ENCODE data around the gene ACOX2.

DNA sequence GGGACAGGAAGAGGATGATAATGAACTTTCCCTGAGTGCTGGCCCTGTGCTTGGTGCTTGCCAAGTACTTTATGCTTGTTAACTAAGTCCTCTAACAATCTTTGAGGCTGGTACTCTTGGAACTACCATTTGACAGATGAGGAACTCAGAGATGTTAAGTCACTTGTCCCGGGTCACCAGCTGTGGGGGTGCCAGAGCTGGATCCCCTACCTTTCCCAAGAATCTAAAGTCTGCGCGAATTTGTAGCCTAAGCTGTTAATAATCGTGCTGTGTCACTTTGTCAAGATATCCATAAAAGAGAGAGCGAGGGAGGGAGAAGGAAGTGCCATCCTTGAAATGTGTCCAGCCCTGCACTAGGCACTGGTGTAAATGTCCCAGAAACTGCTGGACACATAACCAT lies 19.0 kb upstream of the ACOX2 start:
- TF ChIP-seq, protein P1, sequence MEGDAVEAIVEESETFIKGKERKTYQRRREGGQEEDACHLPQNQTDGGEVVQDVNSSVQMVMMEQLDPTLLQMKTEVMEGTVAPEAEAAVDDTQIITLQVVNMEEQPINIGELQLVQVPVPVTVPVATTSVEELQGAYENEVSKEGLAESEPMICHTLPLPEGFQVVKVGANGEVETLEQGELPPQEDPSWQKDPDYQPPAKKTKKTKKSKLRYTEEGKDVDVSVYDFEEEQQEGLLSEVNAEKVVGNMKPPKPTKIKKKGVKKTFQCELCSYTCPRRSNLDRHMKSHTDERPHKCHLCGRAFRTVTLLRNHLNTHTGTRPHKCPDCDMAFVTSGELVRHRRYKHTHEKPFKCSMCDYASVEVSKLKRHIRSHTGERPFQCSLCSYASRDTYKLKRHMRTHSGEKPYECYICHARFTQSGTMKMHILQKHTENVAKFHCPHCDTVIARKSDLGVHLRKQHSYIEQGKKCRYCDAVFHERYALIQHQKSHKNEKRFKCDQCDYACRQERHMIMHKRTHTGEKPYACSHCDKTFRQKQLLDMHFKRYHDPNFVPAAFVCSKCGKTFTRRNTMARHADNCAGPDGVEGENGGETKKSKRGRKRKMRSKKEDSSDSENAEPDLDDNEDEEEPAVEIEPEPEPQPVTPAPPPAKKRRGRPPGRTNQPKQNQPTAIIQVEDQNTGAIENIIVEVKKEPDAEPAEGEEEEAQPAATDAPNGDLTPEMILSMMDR (IDR thresholded peaks at IDR 0.05): no peak
- TF ChIP-seq POLR2A (IDR thresholded peaks at IDR 0.05): no peak

All from lower leg skin (tissue), 3 donors.